ENCODE data around the gene TMEM170B.

DNA sequence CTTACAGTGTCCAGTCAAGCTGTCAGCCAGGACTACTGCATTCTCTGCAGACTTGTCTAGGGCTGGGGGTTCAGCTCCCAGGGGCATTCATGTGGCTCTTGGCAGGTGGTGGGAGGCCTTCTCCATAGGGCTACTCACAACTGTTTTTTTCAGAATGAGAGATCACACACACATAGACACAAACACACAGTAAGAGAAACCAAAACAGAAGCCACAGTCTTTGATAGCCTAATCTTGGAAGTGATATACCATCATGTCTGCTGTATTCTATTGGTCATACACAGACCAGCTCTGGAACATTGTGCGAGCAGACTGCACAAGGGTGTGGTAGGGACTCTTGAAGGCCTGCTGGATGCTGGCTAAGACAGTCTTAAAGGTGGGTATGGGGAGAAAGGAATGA is 13.5 kb downstream of the TMEM170B start:
- TF ChIP-seq, protein P1, sequence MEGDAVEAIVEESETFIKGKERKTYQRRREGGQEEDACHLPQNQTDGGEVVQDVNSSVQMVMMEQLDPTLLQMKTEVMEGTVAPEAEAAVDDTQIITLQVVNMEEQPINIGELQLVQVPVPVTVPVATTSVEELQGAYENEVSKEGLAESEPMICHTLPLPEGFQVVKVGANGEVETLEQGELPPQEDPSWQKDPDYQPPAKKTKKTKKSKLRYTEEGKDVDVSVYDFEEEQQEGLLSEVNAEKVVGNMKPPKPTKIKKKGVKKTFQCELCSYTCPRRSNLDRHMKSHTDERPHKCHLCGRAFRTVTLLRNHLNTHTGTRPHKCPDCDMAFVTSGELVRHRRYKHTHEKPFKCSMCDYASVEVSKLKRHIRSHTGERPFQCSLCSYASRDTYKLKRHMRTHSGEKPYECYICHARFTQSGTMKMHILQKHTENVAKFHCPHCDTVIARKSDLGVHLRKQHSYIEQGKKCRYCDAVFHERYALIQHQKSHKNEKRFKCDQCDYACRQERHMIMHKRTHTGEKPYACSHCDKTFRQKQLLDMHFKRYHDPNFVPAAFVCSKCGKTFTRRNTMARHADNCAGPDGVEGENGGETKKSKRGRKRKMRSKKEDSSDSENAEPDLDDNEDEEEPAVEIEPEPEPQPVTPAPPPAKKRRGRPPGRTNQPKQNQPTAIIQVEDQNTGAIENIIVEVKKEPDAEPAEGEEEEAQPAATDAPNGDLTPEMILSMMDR (conservative IDR thresholded peaks at IDR 0.05 in 1 of 2, IDR thresholded peaks at IDR 0.05 in 1 of 2; ENCODE audit: low read depth in 1 of 2, low read length in 2 of 2) = no peak
- no peak for TF ChIP-seq EZH2 (IDR thresholded peaks at IDR 0.05; ENCODE audit: low read length, missing control alignments)
